Panc1 (cell line): ENCODE data around the gene FAIM. TPM values are rescaled to one million over a fixed set of nuclear protein-coding genes. Genes with fewer than 3 reads are reported as not detected.
A peak's percentile ranks its signal among the peaks of the same experiment; 100 is the strongest.

Source experiments
- ATAC-seq: fragments of 200-7000 bp; cut with Tn5 transposase; 2 replicates; pipeline ENCODE4 v1.9.1; 2020; ENCODE audit warnings: mild to moderate bottlenecking, moderate library complexity
- BruUV-seq: library from RNA; stranded (reverse); fragments of 400-500 nt; replicated peaks from 2 replicates; lab custom pipeline; 2021; lab: Mats Ljungman, UMichigan
- CTCF ChIA-PET: fragments of 300-600 bp; sonication (Branson Sonifier 250); formaldehyde crosslinking; loops from one replicate; lab custom pipeline; 2022; ENCODE audit warnings: antibody characterized with exemption; lab: Charles Lee
- POLR2A ChIA-PET: fragments of 300-600 bp; sonication (Branson Sonifier 250); formaldehyde crosslinking; loops from one replicate; lab custom pipeline; 2022; ENCODE audit warnings: antibody characterized with exemption; lab: Charles Lee
- DNase-seq: peaks from one replicate; pipeline ENCODE4 v3.0.0-alpha.2; 2010; ENCODE audit warnings: low read depth, low spot score
- H3K27ac ChIP-seq: 2 replicates; pipeline ENCODE4 v1.5.1; 2011; ENCODE audit warnings: mild to moderate bottlenecking, low read length, inconsistent platforms
- H3K27me3 ChIP-seq: fragments of 200-500 bp; sonication (Bioruptor generic); 2 replicates; pipeline ENCODE4 v1.6.0; 2014; ENCODE audit warnings: low read length, inconsistent platforms; ENCODE audit not compliant: control insufficient read depth, insufficient read depth
- H3K36me3 ChIP-seq: fragments of 200-500 bp; sonication (Bioruptor generic); 2 replicates; pipeline ENCODE4 v1.5.1; 2014; ENCODE audit warnings: inconsistent platforms, mild to moderate bottlenecking, low read length, moderate library complexity; ENCODE audit not compliant: control insufficient read depth, insufficient read depth
- H3K4me1 ChIP-seq: 2 replicates; pipeline ENCODE4 v1.5.1; 2011; ENCODE audit warnings: inconsistent platforms, mild to moderate bottlenecking, low read length, moderate library complexity; ENCODE audit not compliant: control insufficient read depth, insufficient read depth
- H3K4me3 ChIP-seq, 2 experiments: 2 replicates each; pipeline ENCODE4 v1.5.1; 2011 to 2012; ENCODE audit warnings: low read depth in 2 of 2, low read length in 2 of 2, mild to moderate bottlenecking in 2 of 2, inconsistent platforms in 1 of 2, moderate library complexity in 1 of 2
- H3K9me3 ChIP-seq: fragments of 200-500 bp; sonication (Bioruptor generic); 2 replicates; pipeline ENCODE4 v1.5.1; 2014; ENCODE audit warnings: low read depth, mild to moderate bottlenecking, inconsistent platforms, low read length, moderate library complexity; ENCODE audit not compliant: control insufficient read depth, insufficient read depth
- CTCF ChIP-seq: fragments of 450-650 bp; IDR thresholded peaks from 2 replicates; pipeline ENCODE4 v1.5.1; 2017; ENCODE audit warnings: mild to moderate bottlenecking
- POLR2AphosphoS5 ChIP-seq: IDR thresholded peaks from 2 replicates; pipeline ENCODE4 v1.6.1; 2012; ENCODE audit warnings: mild to moderate bottlenecking, low read depth, low read length, moderate library complexity
- REST ChIP-seq, 2 experiments: IDR thresholded peaks; 2 replicates each; pipeline ENCODE4 v1.6.1; 2011 to 2012; ENCODE audit warnings: low read depth in 2 of 2, control low read depth in 1 of 2, low read length in 1 of 2, mild to moderate bottlenecking in 1 of 2, moderate library complexity in 1 of 2; ENCODE audit not compliant: insufficient read depth in 1 of 2
- SIN3A ChIP-seq: IDR thresholded peaks from 2 replicates; pipeline ENCODE4 v1.6.1; 2012; ENCODE audit warnings: low read depth, mild to moderate bottlenecking, low read length, moderate library complexity, borderline replicate concordance; ENCODE audit not compliant: insufficient read depth
- TCF7L2 ChIP-seq: IDR thresholded peaks from 2 replicates; pipeline ENCODE4 v1.6.1; 2011; ENCODE audit warnings: mild to moderate bottlenecking, low read depth, low read length, inconsistent platforms
- in situ Hi-C: cut with HindIII; loops from 2 replicates; pipeline ENCODE4 v1.10.0; 2016; ENCODE audit warnings: low sequenced_read_pairs, low pct_unique_long_range_greater_than_20kb
- intact Hi-C: fragments of 100-400 bp; cut with micrococcal nuclease; formaldehyde crosslinking; loops from one replicate; pipeline ENCODE4 v1.10.0; 2022; ENCODE audit not compliant: unreplicated experiment
- total RNA-seq: library from RNA; stranded (reverse); gene quantifications from one replicate; pipeline ENCODE4 v1.2.1, GENCODE V29; 2021; ENCODE audit not compliant: unreplicated experiment

The FAIM gene
- total RNA-seq, 1 experiment from 2014 or later = 18.8 TPM

DNA sequence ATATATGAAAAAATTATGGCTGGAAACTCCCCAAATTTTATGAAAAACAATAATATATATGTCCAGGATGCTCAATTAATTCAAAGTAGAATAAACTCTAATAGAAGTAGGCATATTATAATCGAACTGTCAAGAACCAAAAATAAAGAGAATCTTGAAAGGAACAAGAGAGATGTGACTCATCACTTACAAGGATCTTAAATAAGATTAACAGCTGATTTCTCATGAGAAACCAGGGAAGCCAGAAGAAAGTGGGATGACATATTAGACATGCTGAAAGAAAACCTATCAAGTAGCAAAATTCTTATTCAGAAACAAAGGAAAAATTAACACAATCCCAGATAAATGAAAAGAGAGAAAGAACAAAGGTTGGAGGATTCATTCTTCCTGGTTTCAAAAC is 66.8 kb downstream of the FAIM start:
- POLR2A ChIA-PET = no interaction called here
- intact Hi-C loops = no loop called here

DNA sequence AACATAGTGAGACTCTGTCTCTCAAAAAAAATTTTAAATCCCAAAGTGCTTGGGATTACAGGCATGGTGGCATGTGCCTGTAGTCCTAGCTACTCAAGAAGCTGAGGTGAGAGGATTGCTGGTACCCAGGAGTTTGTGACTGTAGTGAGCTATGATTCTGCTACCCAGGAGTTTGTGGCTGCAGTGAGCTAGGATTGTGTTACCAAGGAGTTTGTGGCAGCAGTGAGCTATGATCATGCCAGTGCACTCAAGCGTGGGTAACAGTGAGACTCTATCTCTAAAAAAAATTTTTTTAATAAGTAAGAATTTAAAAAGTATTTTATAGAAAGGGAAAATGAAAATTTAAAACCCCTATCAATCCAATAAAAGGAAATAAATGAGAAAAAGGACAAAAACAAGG is 69.5 kb downstream of the FAIM start:
- Histone ChIP-seq H3K27ac (peak overlapping the region; percentile 48), H3K36me3 (peaks cover 4% of the 10 kb centered on the region), H3K4me3 (no peak overlapping the region), H3K4me1 (peaks cover 24% of the 10 kb centered on the region; the same call in 1 of the 2 replicates), H3K9me3 (peaks cover 16% of the 10 kb centered on the region), H3K27me3 (no peaks in the 10 kb centered on the region)
- in situ Hi-C loops (no loop called here), intact Hi-C loops (no loop called here)
- DNase-seq (no peak), ATAC-seq (no peak)
- ChIA-PET POLR2A (no interaction called here), CTCF (interaction anchor here (1.7 kb wide), 1 partner anchor 237 kb away, joined by 10 read pairs; no protein-coding TSS in a partner anchor)
- BruUV-seq = no TSS peak
- TF ChIP-seq TCF7L2 (no peak), REST (IDR thresholded peaks at IDR 0.05; ENCODE audit: insufficient read depth in 1 of 2, low read depth in 2 of 2, low read length in 1 of 2) (no peak), POLR2AphosphoS5 (no peak), CTCF (no peak), SIN3A (no peak)

More for the DNA sequence above, 66.8 kb downstream of the FAIM start:
- no peak overlapping the region for H3K4me3 ChIP-seq
- TF ChIP-seq SIN3A (no peak), REST (IDR thresholded peaks at IDR 0.05; ENCODE audit: insufficient read depth in 1 of 2, low read depth in 2 of 2, low read length in 1 of 2) (no peak), TCF7L2 (no peak), POLR2AphosphoS5 (no peak), CTCF (no peak)
- H3K9me3 ChIP-seq = peaks cover 16% of the 10 kb centered on the region
- H3K27me3 ChIP-seq = no peaks in the 10 kb centered on the region
- in situ Hi-C loops = no loop called here
- no peak overlapping the region for H3K27ac ChIP-seq
- peaks cover 9% of the 10 kb centered on the region; the same call in 1 of the 2 replicates for H3K4me1 ChIP-seq
- CTCF ChIA-PET = no interaction called here
- no peaks in the 10 kb centered on the region; the same call in 1 of the 2 replicates for H3K36me3 ChIP-seq
- no TSS peak for BruUV-seq
- ATAC-seq (no peak), DNase-seq (no peak)
